ENCODE results near the gene ODAD3. TPM values are rescaled to one million over a fixed set of nuclear protein-coding genes. Genes with fewer than 3 reads are reported as not detected.
"Not testable (repeated sequence)": the region's sequence is repeated elsewhere in the genome, so short reads cannot be mapped to it uniquely, and the experiment has no call there.

The ODAD3 gene
- total RNA-seq, 1 donor: 0.45 TPM

DNA sequence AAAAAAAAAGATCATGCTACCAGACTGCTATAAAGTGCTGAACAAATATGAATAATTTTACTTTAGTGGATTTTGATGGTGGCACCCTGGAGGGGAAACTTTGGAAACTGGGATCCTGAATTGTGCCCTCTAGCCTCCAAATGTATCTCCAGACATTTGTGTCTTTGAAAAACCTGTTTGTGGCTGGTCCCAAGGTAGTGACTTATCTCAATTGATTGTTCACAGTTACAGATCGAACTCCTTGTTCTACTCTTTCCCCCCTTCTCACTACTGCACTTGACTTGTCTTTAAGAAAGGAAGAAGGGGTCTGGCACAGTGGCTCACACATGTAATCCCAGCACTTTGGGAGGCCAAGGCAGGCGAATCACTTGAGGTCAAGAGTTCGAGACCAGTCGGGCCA is 26.3 kb downstream of the ODAD3 start:
- no peak overlapping the region for H3K4me3 ChIP-seq (ENCODE audit: low read depth, low read length)
- TF ChIP-seq, protein P1, sequence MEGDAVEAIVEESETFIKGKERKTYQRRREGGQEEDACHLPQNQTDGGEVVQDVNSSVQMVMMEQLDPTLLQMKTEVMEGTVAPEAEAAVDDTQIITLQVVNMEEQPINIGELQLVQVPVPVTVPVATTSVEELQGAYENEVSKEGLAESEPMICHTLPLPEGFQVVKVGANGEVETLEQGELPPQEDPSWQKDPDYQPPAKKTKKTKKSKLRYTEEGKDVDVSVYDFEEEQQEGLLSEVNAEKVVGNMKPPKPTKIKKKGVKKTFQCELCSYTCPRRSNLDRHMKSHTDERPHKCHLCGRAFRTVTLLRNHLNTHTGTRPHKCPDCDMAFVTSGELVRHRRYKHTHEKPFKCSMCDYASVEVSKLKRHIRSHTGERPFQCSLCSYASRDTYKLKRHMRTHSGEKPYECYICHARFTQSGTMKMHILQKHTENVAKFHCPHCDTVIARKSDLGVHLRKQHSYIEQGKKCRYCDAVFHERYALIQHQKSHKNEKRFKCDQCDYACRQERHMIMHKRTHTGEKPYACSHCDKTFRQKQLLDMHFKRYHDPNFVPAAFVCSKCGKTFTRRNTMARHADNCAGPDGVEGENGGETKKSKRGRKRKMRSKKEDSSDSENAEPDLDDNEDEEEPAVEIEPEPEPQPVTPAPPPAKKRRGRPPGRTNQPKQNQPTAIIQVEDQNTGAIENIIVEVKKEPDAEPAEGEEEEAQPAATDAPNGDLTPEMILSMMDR (IDR thresholded peaks at IDR 0.05; ENCODE audit: insufficient read depth, low read length): no peak
- no peak for DNase-seq (ENCODE audit: low read depth)

DNA sequence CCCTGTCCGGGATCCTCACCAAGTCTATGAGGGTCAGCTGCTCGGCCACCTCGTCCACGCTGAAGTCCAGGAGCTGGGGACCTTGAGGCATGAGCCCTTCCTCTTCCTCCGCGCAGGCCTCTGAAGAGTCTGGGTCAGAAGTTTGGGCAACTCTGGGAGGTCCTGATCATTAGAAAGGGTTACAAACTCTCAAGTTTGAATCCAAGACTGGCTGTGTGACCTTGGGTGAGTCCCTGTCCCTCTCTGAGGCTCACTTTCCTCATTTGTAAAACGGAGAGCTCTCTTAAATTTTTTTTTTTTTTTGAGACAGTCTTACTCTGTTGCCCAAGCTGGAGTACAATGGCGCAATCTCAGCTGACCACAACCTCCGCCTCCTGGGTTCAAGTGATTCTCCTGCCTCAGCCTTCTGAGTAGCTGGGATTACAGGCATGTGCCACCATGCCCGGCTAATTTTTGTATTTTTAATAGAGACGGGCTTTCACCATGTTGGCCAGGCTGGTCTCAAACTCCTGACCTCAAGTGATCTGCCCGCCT is 28.2 kb downstream of the ODAD3 start:
- DNase-seq (ENCODE audit: low read depth); H3K4me3 ChIP-seq (ENCODE audit: low read depth, low read length): not testable (repeated sequence)

DNA sequence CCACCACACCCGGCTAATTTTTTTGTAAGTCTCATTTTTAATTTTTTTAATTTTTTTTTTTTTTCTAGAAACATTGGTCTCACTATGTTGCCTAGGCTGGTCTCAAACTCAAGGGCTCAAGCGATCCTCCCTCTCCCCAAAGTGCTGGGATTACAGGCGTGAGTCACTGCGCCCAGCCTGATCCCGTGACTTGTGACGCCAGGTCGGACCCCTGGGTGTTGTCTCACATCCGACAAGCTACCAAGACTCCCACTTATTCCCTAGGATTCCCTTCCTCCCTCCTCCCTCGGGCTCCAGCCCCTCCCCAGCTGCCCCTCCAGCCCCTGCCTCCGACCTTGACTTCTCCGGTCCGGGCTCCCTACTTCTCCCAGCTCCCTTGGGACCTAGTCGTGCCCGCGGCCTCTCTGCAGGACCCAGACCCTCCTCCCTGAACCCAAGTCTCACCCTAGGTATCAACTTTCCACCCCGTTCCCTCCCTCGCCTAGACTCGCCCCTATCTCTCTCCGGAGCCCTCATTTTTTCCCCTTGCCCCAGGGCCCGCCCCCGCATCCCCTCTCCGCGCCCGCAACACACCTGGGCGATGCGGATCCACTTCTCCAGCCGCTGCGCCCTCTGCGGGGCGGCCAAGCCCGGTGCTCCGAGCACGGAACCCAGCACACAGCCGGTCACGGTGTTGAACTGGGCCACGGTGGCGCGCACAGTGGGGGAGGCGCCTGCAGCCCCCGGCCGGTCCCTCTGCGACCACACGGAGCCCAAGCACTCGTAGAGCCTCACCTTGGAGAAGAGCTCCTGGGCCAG is 28.9 kb downstream of the ODAD3 start:
- TF ChIP-seq, protein P1 (IDR thresholded peaks at IDR 0.05; ENCODE audit: insufficient read depth, low read length): peak; percentile 47
- no peak overlapping the region for H3K4me3 ChIP-seq (ENCODE audit: low read depth, low read length)
- DNase-seq (ENCODE audit: low read depth): no peak

DNA sequence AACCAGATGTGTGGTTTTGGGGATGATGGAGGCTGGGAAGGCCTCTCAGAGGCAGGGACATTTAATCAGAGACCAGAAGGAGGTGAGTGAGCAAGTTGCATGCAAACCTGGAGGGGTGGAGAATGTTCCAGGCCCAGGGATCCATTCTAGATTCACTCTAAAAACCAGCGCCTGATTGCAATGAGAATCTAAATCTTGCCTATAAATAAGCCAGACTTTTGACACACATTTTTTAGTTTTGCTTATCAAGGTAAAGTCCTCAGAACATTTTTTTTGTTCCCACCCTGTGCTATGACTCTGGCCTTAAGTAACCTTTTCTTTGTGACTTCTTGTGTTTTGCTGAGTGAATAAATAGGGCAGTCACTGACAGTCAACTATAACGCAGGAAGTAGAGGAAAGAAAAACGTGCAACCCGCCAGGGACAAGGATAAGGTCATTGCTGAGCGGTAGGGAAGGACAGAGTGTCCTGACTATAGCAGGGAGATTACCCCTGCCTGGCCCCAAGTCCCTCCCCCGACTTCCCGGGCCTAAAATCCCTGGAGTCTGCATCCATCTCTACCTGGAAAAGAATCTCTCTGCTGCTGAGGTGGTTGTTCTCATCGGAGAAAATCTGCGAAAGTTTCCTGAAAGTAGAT is 30.2 kb downstream of the ODAD3 start:
- no peak overlapping the region for H3K4me3 ChIP-seq (ENCODE audit: low read depth, low read length)
- TF ChIP-seq, protein P1 (IDR thresholded peaks at IDR 0.05; ENCODE audit: insufficient read depth, low read length): no peak
- no peak for DNase-seq (ENCODE audit: low read depth)

DNA sequence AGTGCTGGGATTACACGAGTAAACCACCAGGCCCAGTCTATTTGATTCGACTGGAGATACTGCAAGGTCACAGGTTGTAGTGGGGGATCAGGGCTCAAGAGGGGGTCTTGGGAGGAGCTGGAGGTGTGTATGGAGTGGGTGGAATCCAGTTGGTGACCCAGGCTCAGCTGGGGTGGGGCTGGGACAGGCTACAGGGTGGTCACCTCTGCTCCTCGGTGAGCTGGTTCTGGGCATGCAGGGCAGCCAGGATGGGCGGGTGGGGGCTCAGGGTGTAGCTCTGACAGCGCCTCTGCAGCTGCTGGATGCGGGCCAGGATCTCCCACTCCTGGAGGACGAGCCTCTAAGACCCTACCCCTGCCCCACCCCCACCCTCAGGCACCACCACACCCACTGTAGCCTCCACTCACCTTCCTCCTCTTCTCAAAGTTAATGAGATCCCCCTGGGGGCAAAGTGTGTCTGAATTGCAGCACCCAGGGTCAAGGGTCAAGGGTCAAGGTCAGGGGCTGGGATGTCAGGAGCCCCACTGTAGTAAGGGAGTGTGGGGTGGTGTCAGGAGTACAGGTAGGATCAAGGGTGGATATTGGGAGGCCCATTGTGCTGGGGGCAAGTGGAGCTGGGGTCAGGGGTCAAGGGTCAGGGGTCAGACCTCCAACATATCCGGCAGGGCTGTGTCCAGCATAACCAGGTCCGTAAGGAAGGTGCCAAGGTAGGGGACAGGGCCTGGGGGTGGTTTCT is 32.9 kb downstream of the ODAD3 start:
- no peak for DNase-seq (ENCODE audit: low read depth)
- TF ChIP-seq, protein P1 (IDR thresholded peaks at IDR 0.05; ENCODE audit: insufficient read depth, low read length): no peak

DNA sequence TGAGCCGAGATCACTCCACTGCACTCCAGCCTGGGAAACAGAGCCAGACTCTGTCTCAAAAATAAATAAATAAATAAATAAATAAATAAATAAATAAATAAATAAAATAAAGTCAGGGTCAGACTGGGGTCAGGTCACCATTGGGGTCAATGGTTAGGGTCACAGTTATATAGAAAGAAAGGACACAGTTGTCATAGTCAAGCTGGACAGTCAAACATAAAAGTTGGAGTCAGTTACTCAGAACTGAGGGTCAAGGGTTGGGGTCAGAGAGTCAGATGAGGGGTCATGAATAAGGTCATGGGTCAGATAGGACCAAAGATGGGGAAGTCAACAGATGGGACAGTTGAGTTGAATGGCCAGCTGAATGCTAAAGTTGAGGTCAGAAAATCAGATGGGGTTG is 34.1 kb downstream of the ODAD3 start:
- no peak for DNase-seq (ENCODE audit: low read depth)
- TF ChIP-seq, protein P1 (IDR thresholded peaks at IDR 0.05; ENCODE audit: insufficient read depth, low read length): no peak
- no peak overlapping the region for H3K4me3 ChIP-seq (ENCODE audit: low read depth, low read length)

More for the DNA sequence above, 32.9 kb downstream of the ODAD3 start:
- H3K4me3 ChIP-seq (ENCODE audit: low read depth, low read length): no peak overlapping the region

DNA sequence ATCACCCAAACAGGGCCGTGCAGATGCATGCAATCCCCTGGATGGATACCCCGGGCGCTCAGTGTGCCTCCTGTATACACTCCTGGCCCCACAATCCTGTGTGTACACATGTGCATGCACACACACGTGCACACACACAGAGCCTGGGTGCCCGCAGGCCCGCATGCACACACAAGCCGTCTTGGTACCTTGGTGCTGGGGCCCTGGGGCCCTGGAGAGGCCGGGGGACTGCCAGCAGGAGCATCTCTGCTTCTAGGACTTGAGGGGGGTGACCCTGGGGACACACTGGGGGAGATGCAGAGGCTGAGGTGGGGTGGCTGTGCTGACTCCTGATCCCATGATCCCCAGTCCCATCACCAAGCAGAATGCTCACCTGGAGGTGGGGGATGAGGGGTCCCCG is 35.3 kb downstream of the ODAD3 start:
- DNase-seq (ENCODE audit: low read depth): no peak
- TF ChIP-seq, protein P1 (IDR thresholded peaks at IDR 0.05; ENCODE audit: insufficient read depth, low read length): no peak
- no peak overlapping the region for H3K4me3 ChIP-seq (ENCODE audit: low read depth, low read length)
